Left forelimb (tissue), 1 donor: Measurements from ENCODE around the gene IRF2BPL.

Experiments
- DNase-seq: peaks from one replicate; pipeline ENCODE4 v3.0.0-alpha.2; 2018; ENCODE audit warnings: low spot score

Gene IRF2BPL

DNA sequence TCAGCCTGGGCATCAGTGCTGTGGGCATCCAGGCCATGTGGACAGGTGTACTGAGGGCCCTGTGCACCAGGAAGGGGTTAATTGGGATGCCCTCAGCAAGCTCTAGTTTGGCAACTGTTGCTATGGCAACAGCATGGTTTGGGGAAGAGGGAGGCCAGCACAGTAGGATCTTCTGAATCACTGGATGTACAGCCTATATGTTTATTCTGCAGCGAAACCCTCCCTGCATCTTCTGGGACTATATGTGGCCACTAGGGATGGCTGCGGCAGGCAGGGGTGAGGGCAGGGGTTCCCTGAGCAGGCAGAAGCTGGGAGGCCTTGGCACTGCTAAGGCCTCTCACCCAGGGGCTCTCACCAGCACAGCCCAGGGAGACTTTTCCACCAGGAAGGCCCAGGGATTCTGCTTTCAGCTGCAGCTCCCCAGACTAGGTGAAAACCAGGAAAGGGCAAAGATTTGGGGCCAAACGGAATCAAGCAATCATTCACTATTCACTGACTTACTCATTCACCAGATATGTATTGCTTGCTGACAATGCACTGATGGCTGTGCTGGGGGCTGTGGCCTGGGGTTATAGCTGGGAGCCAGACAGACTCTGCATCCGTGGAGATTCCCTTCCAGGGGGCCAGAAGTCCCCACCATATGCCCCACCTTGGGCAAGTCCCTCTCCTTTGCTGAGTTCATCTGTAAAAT lies 42.8 kb downstream of the IRF2BPL start:
- no peak for DNase-seq

DNA sequence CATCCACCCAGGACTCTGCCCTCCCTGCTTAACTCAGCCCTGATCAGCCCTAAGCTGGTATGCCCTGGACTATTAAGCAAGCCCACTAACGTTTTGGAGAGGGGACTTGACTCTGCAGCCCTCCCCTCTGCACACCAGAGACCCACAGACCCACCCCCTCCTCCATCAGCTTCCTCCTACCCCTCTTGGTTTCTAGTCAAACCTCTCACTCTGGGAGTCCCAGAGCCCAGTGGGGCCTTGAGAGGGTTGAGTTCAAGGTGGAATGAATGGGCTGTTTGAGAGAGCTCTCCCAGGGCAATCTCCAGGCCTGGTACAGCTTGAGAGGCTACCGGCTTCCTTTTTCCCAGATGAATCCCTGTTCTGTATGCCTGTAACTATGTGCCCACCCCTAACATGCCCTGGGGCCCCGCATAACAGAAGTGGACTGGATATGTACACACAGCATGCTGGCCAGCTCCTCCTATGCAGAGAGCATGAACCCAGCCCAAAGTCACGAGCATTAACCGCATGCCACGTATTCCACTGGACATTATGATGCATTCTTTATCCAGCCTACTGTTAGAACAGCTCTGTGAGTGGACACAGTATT lies 43.6 kb downstream of the IRF2BPL start:
- no peak for DNase-seq

DNA sequence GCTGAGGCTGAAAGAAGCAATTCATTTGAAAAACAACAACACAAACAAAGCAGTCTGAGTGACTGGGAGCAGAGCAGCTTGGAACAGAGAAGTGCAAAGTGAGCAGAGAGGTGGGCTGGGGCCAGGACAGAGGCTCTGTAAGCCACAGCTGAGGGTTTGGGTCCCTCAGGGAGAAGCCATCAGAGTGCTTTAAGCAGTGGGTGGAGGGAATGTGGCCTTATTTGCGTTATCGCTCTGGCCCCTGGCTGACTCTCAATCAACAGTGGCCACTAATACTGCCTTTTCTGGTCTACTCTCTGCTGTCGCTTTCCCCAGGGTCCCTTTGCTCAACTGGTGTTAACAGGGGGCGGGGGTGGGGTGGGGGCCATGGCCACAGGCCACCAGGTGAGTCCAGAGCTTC lies 44.2 kb downstream of the IRF2BPL start:
- DNase-seq, result no peak

GRCh38 chr14:76981670-76982069 lies 46.8 kb downstream of the IRF2BPL start:
- no peak for DNase-seq

GRCh38 chr14:76977793-76978720 lies 50.5 kb downstream of the IRF2BPL start:
- DNase-seq, result no peak

GRCh38 chr14:76976240-76977005 lies 52.1 kb downstream of the IRF2BPL start:
- no peak for DNase-seq

GRCh38 chr14:76975812-76976211 lies 52.7 kb downstream of the IRF2BPL start:
- DNase-seq, result no peak

GRCh38 chr14:76975051-76975450 lies 53.5 kb downstream of the IRF2BPL start:
- DNase-seq, result no peak
